ENCODE results near the gene TPP1.
A peak's percentile ranks its signal among the peaks of the same experiment; 100 is the strongest.

GRCh38 chr11:6603287-6604080 is 15.7 kb downstream of the TPP1 start, which contains the start of the genes ILK and RRP8:
- TF ChIP-seq POLR2A (IDR thresholded peaks at IDR 0.05) (peak; percentile 54 to 86), CTCF (IDR thresholded peaks at IDR 0.05) (peak in 8 of 12 donors; percentile 8 to 63 (median 38))
